Panc1 (cell line): ENCODE measurements around the gene IL19.

Experiments
- POLR2AphosphoS5 ChIP-seq: IDR thresholded peaks from 2 replicates; pipeline ENCODE4 v1.6.1; 2012; ENCODE audit warnings: mild to moderate bottlenecking, low read depth, low read length, moderate library complexity
- REST ChIP-seq, 2 experiments: IDR thresholded peaks; 2 replicates each; pipeline ENCODE4 v1.6.1; 2011 to 2012; ENCODE audit warnings: low read depth in 2 of 2, control low read depth in 1 of 2, low read length in 1 of 2, mild to moderate bottlenecking in 1 of 2, moderate library complexity in 1 of 2; ENCODE audit not compliant: insufficient read depth in 1 of 2
- SIN3A ChIP-seq: IDR thresholded peaks from 2 replicates; pipeline ENCODE4 v1.6.1; 2012; ENCODE audit warnings: low read depth, mild to moderate bottlenecking, low read length, moderate library complexity, borderline replicate concordance; ENCODE audit not compliant: insufficient read depth
- TCF7L2 ChIP-seq: IDR thresholded peaks from 2 replicates; pipeline ENCODE4 v1.6.1; 2011; ENCODE audit warnings: mild to moderate bottlenecking, low read depth, low read length, inconsistent platforms
- TF ChIP-seq, protein P1 (sequence below): fragments of 450-650 bp; IDR thresholded peaks from 2 replicates; pipeline ENCODE4 v1.5.1; 2017; ENCODE audit warnings: mild to moderate bottlenecking

DNA sequence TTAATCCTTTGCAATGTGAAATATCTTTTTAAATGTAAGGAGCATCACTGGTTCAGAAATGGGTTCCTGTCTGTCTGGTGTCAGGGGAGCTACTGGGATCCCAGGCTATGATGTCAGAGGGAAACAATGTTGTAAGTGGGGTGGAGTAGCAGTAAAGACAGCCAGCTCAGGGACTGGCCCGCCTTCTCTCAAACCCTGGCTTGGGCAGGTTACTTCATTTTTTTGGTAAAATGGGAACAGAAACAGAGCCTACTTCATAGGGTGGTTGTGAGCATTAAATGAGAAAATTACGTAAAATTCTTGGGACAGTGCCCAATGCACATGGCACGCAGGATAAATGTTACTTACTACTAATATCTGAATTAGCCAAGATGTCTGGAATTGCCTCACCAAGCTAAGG, 64.1 kb downstream of the IL19 start:
- TF ChIP-seq, protein P1, sequence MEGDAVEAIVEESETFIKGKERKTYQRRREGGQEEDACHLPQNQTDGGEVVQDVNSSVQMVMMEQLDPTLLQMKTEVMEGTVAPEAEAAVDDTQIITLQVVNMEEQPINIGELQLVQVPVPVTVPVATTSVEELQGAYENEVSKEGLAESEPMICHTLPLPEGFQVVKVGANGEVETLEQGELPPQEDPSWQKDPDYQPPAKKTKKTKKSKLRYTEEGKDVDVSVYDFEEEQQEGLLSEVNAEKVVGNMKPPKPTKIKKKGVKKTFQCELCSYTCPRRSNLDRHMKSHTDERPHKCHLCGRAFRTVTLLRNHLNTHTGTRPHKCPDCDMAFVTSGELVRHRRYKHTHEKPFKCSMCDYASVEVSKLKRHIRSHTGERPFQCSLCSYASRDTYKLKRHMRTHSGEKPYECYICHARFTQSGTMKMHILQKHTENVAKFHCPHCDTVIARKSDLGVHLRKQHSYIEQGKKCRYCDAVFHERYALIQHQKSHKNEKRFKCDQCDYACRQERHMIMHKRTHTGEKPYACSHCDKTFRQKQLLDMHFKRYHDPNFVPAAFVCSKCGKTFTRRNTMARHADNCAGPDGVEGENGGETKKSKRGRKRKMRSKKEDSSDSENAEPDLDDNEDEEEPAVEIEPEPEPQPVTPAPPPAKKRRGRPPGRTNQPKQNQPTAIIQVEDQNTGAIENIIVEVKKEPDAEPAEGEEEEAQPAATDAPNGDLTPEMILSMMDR = no peak
- TF ChIP-seq POLR2AphosphoS5 (no peak), TCF7L2 (no peak), SIN3A (no peak), REST (IDR thresholded peaks at IDR 0.05; ENCODE audit: insufficient read depth in 1 of 2, low read depth in 2 of 2, low read length in 1 of 2) (no peak)
